Measurements from ENCODE around the gene MLLT10. TPM values are rescaled to one million over a fixed set of nuclear protein-coding genes. Genes with fewer than 3 reads are reported as not detected.

The MLLT10 gene
- total and polyA plus RNA-seq, 2 donors (not counting 3 experiments of a cell fraction or from before 2014, with no cell fraction given) = 35.4 to 54.0 TPM

DNA sequence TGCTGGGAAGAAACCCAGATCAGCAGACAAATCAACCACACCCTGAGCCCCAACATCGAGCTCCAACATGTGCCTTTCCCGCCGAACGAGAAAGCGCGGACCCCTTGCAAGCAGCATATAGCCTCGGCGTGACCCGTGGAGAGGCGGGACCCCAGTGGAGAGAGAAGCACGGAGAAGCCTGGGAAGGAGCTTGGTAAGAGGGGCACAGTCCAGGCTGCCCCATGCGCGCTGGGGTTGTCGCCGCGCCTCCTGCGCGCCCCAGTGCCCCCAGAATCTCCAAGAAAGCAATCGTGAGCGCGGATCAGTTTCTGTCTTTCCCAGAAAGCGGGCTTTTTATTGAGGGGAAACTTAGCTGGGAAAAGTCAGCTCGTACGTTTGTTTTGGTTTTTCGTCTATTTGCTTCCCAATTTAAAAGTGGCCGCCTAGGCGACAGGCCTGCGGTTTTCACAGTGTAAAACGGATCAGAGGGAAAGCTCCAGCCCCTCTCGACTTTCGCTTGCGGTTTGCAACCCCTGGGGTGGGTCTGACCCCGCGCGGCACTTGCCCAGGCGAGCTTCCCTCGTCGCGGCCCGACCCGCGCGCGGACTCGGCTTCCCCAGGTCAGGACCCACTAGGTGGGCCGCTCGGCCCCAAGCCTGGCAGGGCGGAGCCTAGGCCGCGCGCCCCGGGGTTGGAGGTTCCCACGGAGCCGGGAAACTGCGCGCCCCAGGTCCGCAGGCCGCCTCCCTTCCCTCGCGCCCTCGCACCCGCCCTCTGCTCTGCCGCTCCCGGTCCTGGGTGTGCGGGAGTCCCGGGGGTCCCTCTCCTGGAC, 39.6 kb upstream of the MLLT10 start:
- Histone ChIP-seq H4K20me1 (replicated peaks; ENCODE audit: control insufficient read depth, extremely low read depth, insufficient read depth, low read length) (no peaks in the 10 kb centered on the region), H3K27me3 (ENCODE audit: control insufficient read depth in 2 of 2, insufficient read depth in 2 of 2, low read length in 2 of 2) (peaks cover 9 to 21% of the 10 kb centered on the region in 2 experiments), H3K4me1 (ENCODE audit: control insufficient read depth, extremely low read depth, insufficient read depth, low read length) (peaks cover 12% of the 10 kb centered on the region), H3K9ac (replicated peaks; ENCODE audit: extremely low read depth, insufficient read depth, low read length) (peak overlapping the region; percentile 58), H3K36me3 (ENCODE audit: control insufficient read depth in 2 of 2, extremely low read depth in 1 of 2, insufficient read depth in 2 of 2, low read length in 2 of 2) (no peaks in the 10 kb centered on the region), H3K27ac (ENCODE audit: insufficient read depth, low read depth, low read length) (no peak overlapping the region), H3K4me3 (replicated peaks in 1 of 3; ENCODE audit: insufficient read depth in 1 of 3, low read depth in 1 of 3, low read length in 3 of 3) (peak overlapping the region; percentile 61 to 94 (median 86)), H2AFZ (ENCODE audit: low read depth, low read length) (peak overlapping the region; percentile 94), H3K9me3 (replicated peaks; ENCODE audit: control insufficient read depth, insufficient read depth, low read length) (no peaks in the 10 kb centered on the region), H3K79me2 (ENCODE audit: control insufficient read depth, insufficient read depth, low read length) (no peaks in the 10 kb centered on the region), H3K4me2 (ENCODE audit: insufficient read depth, low read length) (peak overlapping the region; percentile 90), H3K9me1 (replicated peaks; ENCODE audit: control insufficient read depth, extremely low read depth, insufficient read depth, low read length) (no peaks in the 10 kb centered on the region)
- FAIRE-seq (peak; percentile 68), DNase-seq (ENCODE audit: low read depth, low spot score) (peak; percentile 27)
- intact Hi-C loops (cut with micrococcal nuclease) (loop anchor here (1.0 to 10.0 kb wide), 16 partner anchors 130 to 1600 kb away; partner anchors contain the start of genes COMMD3, DNAJC1 and MSRB2), dilution Hi-C loops (cut with MboI; ENCODE audit: extremely low pct_ligation_motif_present, low sequenced_read_pairs) (no loop called here)
- ChIA-PET CTCF (interaction anchor here (0.6 to 7.5 kb wide), 14 partner anchors 25 to 509 kb away, joined by 3 to 125 read pairs (median 3); partner anchors contain the start of gene DNAJC1), POLR2A (interaction anchor here (0.6 kb wide), 1 partner anchor 42 kb away, joined by 4 read pairs; no protein-coding TSS in a partner anchor)
- no peak for TF ChIP-seq FOS (IDR thresholded peaks at IDR 0.05; ENCODE audit: borderline replicate concordance, insufficient read depth, low read length)
- TF ChIP-seq, protein P1, sequence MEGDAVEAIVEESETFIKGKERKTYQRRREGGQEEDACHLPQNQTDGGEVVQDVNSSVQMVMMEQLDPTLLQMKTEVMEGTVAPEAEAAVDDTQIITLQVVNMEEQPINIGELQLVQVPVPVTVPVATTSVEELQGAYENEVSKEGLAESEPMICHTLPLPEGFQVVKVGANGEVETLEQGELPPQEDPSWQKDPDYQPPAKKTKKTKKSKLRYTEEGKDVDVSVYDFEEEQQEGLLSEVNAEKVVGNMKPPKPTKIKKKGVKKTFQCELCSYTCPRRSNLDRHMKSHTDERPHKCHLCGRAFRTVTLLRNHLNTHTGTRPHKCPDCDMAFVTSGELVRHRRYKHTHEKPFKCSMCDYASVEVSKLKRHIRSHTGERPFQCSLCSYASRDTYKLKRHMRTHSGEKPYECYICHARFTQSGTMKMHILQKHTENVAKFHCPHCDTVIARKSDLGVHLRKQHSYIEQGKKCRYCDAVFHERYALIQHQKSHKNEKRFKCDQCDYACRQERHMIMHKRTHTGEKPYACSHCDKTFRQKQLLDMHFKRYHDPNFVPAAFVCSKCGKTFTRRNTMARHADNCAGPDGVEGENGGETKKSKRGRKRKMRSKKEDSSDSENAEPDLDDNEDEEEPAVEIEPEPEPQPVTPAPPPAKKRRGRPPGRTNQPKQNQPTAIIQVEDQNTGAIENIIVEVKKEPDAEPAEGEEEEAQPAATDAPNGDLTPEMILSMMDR (IDR thresholded peaks at IDR 0.05; ENCODE audit: extremely low read depth in 1 of 2, insufficient read depth in 1 of 2, low read depth in 1 of 2, low read length in 2 of 2) = no peak
- no peak for TF ChIP-seq POLR2A (IDR thresholded peaks at IDR 0.05; ENCODE audit: low read depth, low read length)
- TF ChIP-seq MYC (IDR thresholded peaks at IDR 0.05; ENCODE audit: low read depth, low read length) = no peak
- TF ChIP-seq JUN (IDR thresholded peaks at IDR 0.05; ENCODE audit: borderline replicate concordance, insufficient read depth, insufficient read length, low read depth) = no peak
- TF ChIP-seq POLR2AphosphoS5 (IDR thresholded peaks at IDR 0.05; ENCODE audit: insufficient read depth, low read depth, low read length) = no peak
- no peak for TF ChIP-seq GATA2 (IDR thresholded peaks at IDR 0.05; ENCODE audit: insufficient read depth, insufficient read length, low read depth, low read length)
- TF ChIP-seq EZH2 (IDR thresholded peaks at IDR 0.05; ENCODE audit: borderline replicate concordance, low read depth, low read length, severe bottlenecking) = no peak
- TF ChIP-seq, protein P2, sequence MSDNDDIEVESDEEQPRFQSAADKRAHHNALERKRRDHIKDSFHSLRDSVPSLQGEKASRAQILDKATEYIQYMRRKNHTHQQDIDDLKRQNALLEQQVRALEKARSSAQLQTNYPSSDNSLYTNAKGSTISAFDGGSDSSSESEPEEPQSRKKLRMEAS (IDR thresholded peaks at IDR 0.05; ENCODE audit: insufficient read depth, insufficient read length) = no peak
- no TSS peak for BruUV-seq (replicated peaks)

Data from endothelial cell of umbilical vein (primary cell).